Esophagus squamous epithelium (tissue), 5 donors: ENCODE data around the gene C9orf43. TPM values are rescaled to one million over a fixed set of nuclear protein-coding genes. Genes with fewer than 3 reads are reported as not detected.
A peak's percentile ranks its signal among the peaks of the same experiment; 100 is the strongest.
"Not testable (repeated sequence)": the region's sequence is repeated elsewhere in the genome, so short reads cannot be mapped to it uniquely, and the experiment has no call there.

ENCODE experiments used
- DNase-seq: peaks from one replicate; lab custom pipeline; 2025; lab: John Stamatoyannopoulos, UW
- H3K27ac ChIP-seq, 4 donors: fragments of 200-600 bp; sonication (generic); one replicate each; pipeline ENCODE4 v1.5.1; 2016 to 2019; ENCODE audit warnings: mild to moderate bottlenecking in 1 of 4
- H3K27me3 ChIP-seq, 4 donors: fragments of 200-600 bp; sonication (generic); 1 replicate in 3 of 4; 2 replicates in 1 of 4; pipeline versions ENCODE4 v1.5.1 to v1.6.0; 2017 to 2021; ENCODE audit warnings: antibody characterized with exemption in 1 of 4
- H3K36me3 ChIP-seq, 3 donors: fragments of 200-600 bp; sonication (generic); one replicate each; pipeline ENCODE4 v1.5.1; 2016 to 2019
- H3K4me1 ChIP-seq, 3 donors: fragments of 200-600 bp; sonication (generic); one replicate each; pipeline ENCODE4 v1.5.1; 2017 to 2019
- H3K4me3 ChIP-seq, 4 donors: fragments of 200-600 bp; sonication (generic); 1 replicate in 3 of 4; 2 replicates in 1 of 4; pipeline ENCODE4 v1.5.1; 2016 to 2019; ENCODE audit warnings: mild to moderate bottlenecking in 2 of 4, moderate library complexity in 1 of 4
- H3K9me3 ChIP-seq, 3 donors: fragments of 200-600 bp; sonication (generic); one replicate each; pipeline ENCODE4 v1.5.1; 2016 to 2019
- POLR2A ChIP-seq, 4 donors: fragments of 450-650 bp; IDR thresholded peaks; one replicate each; pipeline ENCODE4 v1.6.1; 2017; ENCODE audit warnings: antibody characterized with exemption in 4 of 4, mild to moderate bottlenecking in 4 of 4, moderate library complexity in 3 of 4
- WGBS, 2 donors: methylation state at CpG; one replicate each; pipeline ENCODE4 v1.1.5; 2018; 5-methylcytosine and 5-hydroxymethylcytosine counted together
- intact Hi-C: fragments of 100-400 bp; cut with DNase I; formaldehyde crosslinking; loops from one replicate; pipeline ENCODE4 v1.15.0; 2022
- total RNA-seq, 4 donors: library from RNA; depleted of rRNA; stranded (reverse); fragments of >200 nt; gene quantifications; one replicate each; pipeline ENCODE4 v1.1.0, GENCODE V29; 2016
- TF ChIP-seq, protein P1 (sequence below), 6 experiments: fragments of 450-650 bp in 4 of 6; fragments of 200-600 bp in 2 of 6; sonication (generic) in 2 of 6; IDR thresholded peaks; one replicate each; pipeline ENCODE4 v1.5.1; 2016 to 2019; ENCODE audit warnings: antibody characterized with exemption in 6 of 6, mild to moderate bottlenecking in 4 of 6, moderate library complexity in 4 of 6
- donor health status: DM: yes; HTN: yes; CAD: no.

The C9orf43 gene
- total RNA-seq, 4 donors from 2014 or later = 0.32 to 0.79 (median 0.38) TPM

GRCh38 chr9:113380869-113381378 lies 29.6 kb upstream of the C9orf43 start:
- Histone ChIP-seq H3K4me3 (no peak overlapping the region), H3K27me3 (no peaks in the 10 kb centered on the region), H3K27ac (peak overlapping the region; percentile 76 to 89 (median 87)), H3K36me3 (peaks cover 0 to 2% (median 0%) of the 10 kb centered on the region in 3 donors), H3K4me1 (peaks cover 10 to 62% (median 14%) of the 10 kb centered on the region in 3 donors), H3K9me3 (no peaks in the 10 kb centered on the region)
- no peak for TF ChIP-seq POLR2A (IDR thresholded peaks at IDR 0.05)
- TF ChIP-seq, protein P1, sequence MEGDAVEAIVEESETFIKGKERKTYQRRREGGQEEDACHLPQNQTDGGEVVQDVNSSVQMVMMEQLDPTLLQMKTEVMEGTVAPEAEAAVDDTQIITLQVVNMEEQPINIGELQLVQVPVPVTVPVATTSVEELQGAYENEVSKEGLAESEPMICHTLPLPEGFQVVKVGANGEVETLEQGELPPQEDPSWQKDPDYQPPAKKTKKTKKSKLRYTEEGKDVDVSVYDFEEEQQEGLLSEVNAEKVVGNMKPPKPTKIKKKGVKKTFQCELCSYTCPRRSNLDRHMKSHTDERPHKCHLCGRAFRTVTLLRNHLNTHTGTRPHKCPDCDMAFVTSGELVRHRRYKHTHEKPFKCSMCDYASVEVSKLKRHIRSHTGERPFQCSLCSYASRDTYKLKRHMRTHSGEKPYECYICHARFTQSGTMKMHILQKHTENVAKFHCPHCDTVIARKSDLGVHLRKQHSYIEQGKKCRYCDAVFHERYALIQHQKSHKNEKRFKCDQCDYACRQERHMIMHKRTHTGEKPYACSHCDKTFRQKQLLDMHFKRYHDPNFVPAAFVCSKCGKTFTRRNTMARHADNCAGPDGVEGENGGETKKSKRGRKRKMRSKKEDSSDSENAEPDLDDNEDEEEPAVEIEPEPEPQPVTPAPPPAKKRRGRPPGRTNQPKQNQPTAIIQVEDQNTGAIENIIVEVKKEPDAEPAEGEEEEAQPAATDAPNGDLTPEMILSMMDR (IDR thresholded peaks at IDR 0.05) = no peak
- DNase-seq = no peak
- WGBS, 2 donors = 10 to 23% methylated on average over 1 of the region's 1 CpG
- intact Hi-C loops = no loop called here

GRCh38 chr9:113381441-113381840 lies 29.1 kb upstream of the C9orf43 start:
- DNase-seq, H3K27me3 ChIP-seq, intact Hi-C loops, H3K36me3 ChIP-seq, H3K4me3 ChIP-seq, H3K9me3 ChIP-seq: not testable (repeated sequence)
- H3K4me1 ChIP-seq = peaks cover 10 to 57% (median 10%) of the 10 kb centered on the region in 3 donors
- H3K27ac ChIP-seq = peak overlapping the region; percentile 76 to 89 (median 87)
- WGBS, 2 donors = 80% methylated on average over 6 of the region's 7 CpGs; no CpG with 5 or more reads in 1 of the 2 donors

DNA sequence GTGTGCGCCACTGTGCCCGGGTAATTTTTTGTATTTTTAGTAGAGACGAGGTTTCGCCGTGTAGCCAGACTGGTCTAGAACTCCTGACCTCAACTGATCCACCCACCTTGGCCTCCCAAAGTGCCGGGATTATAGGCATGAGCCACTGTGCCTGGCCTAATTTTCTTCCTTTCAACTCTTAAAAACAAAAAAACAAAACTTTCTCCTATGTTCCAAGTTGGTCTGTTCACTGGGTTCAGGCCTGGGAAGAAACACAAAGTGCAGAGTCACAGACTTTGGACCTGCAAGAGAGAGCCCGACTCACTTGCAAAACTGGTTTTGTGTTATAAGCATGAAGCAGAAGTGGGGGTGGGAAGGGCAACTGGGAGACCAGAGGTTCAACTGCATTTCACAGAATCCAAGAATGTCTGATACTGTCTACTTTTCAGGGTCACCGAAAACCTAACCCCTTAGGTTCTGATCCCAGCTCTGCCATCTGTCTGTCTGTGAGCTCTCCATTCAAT lies 28.6 kb upstream of the C9orf43 start:
- Histone ChIP-seq H3K27ac (peak overlapping the region; percentile 76 to 89 (median 87)), H3K36me3 (peaks cover 0 to 12% (median 0%) of the 10 kb centered on the region in 3 donors), H3K4me3 (no peak overlapping the region), H3K27me3 (no peaks in the 10 kb centered on the region), H3K9me3 (no peaks in the 10 kb centered on the region), H3K4me1 (peaks cover 10 to 58% (median 14%) of the 10 kb centered on the region in 3 donors)
- intact Hi-C loops = no loop called here
- 31 to 74% methylated on average over 2 to 6 of the region's 8 CpGs for WGBS, 2 donors
- no peak for TF ChIP-seq POLR2A (IDR thresholded peaks at IDR 0.05)
- TF ChIP-seq, protein P1 (IDR thresholded peaks at IDR 0.05) = no peak
- DNase-seq = no peak

DNA sequence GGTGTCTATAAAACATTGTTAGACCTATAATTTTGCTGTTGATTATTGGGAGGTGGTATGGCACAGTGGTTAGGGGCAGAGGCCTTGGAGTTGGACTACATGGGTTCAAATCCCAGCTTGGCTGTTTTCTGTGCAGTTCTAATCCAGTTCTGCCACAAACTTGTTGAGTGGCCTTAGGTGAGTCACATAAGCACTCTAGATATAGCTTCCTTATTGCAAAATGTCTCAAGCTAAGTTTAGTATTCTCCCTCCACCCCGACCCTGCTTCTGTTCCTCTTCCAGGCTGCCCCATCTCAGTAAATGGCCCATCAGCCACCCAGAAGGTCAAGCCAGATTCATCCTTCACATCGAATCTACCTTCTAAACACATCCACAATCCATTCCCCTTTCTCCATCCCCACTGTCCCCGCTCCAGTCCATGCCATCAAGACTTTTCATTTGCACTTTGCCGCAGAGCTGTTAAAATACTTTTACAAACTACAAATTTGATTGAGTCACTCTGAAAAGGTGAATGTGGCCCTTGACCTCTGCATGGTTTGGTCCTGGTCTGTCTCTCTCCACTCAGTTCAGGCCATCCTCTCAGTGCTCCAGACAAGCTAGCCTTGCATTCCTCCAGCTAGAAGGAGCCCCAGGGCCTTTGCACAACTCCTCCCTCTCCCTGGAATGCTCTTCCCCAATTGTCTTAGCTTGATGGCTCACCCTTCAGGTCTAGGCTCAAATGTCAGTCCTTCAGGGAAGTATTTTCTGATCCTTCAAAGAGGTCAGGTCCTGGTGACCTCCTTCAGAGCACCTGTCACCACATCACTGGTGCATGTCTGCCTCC lies 23.8 kb upstream of the C9orf43 start:
- Histone ChIP-seq H3K36me3 (peaks cover 34 to 60% (median 37%) of the 10 kb centered on the region in 3 donors), H3K27ac (peak overlapping the region; percentile 39 to 72 (median 60)), H3K27me3 (no peaks in the 10 kb centered on the region), H3K4me1 (peaks cover 0 to 34% (median 5%) of the 10 kb centered on the region in 3 donors), H3K4me3 (no peak overlapping the region), H3K9me3 (no peaks in the 10 kb centered on the region)
- WGBS, 2 donors = 78 to 94% methylated on average over 4 of the region's 4 CpGs
- DNase-seq = no peak
- intact Hi-C loops = no loop called here
- no peak for TF ChIP-seq POLR2A (IDR thresholded peaks at IDR 0.05)
- TF ChIP-seq, protein P1 (IDR thresholded peaks at IDR 0.05) = no peak

GRCh38 chr9:113387560-113388230 lies 22.9 kb upstream of the C9orf43 start:
- intact Hi-C loops = no loop called here
- 72 to 82% methylated on average over 6 to 7 of the region's 9 CpGs for whole genome bisulfite sequencing, 2 donors
- no peak overlapping the region for H3K4me3 ChIP-seq
- H3K36me3 ChIP-seq = peaks cover 38 to 69% (median 38%) of the 10 kb centered on the region in 3 donors
- peak overlapping the region in 3 of 4 donors; percentile 56 to 72 (median 63) for H3K27ac ChIP-seq
- H3K27me3 ChIP-seq = no peaks in the 10 kb centered on the region
- TF ChIP-seq POLR2A (IDR thresholded peaks at IDR 0.05) = no peak
- TF ChIP-seq, protein P1 (IDR thresholded peaks at IDR 0.05) = no peak
- peaks cover 0 to 25% (median 5%) of the 10 kb centered on the region in 3 donors for H3K4me1 ChIP-seq
- no peak for DNase-seq
- H3K9me3 ChIP-seq = no peaks in the 10 kb centered on the region
